ENCODE data around the gene MYO3B.
"Not testable (repeated sequence)": the region's sequence is repeated elsewhere in the genome, so short reads cannot be mapped to it uniquely, and the experiment has no call there.

The MYO3B gene

DNA sequence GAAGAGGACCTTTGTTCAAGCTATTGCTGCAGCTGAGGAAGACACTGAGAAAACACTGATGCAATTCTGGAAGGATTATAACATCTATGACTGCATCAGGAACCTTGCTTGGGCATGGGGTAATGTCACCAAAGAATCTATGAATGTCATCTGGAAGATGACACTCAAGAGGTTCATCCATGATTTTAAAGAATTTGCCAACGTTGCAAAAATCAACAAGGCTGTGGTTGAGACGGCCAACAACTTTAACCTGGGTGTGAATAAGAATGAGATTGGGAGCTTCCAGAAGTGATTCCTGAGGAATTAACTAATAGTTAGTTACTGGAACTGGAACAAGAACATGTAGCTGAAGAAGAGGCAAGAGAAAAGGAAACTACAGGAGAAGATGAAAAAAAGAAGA, 410.8 kb downstream of the MYO3B start:
- ChIA-PET CTCF (interaction anchor here (0.7 kb wide), 1 partner anchor 184 kb away, joined by 4 read pairs; no protein-coding TSS in a partner anchor), POLR2A (ENCODE audit: low non-redundant PET) (no interaction called here)
- H3K27ac ChIP-seq: no peak overlapping the region
- no peak for DNase-seq (ENCODE audit: low spot score)
- TF ChIP-seq, protein P1, sequence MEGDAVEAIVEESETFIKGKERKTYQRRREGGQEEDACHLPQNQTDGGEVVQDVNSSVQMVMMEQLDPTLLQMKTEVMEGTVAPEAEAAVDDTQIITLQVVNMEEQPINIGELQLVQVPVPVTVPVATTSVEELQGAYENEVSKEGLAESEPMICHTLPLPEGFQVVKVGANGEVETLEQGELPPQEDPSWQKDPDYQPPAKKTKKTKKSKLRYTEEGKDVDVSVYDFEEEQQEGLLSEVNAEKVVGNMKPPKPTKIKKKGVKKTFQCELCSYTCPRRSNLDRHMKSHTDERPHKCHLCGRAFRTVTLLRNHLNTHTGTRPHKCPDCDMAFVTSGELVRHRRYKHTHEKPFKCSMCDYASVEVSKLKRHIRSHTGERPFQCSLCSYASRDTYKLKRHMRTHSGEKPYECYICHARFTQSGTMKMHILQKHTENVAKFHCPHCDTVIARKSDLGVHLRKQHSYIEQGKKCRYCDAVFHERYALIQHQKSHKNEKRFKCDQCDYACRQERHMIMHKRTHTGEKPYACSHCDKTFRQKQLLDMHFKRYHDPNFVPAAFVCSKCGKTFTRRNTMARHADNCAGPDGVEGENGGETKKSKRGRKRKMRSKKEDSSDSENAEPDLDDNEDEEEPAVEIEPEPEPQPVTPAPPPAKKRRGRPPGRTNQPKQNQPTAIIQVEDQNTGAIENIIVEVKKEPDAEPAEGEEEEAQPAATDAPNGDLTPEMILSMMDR (conservative IDR thresholded peaks at IDR 0.05; ENCODE audit: low read depth): no peak

DNA sequence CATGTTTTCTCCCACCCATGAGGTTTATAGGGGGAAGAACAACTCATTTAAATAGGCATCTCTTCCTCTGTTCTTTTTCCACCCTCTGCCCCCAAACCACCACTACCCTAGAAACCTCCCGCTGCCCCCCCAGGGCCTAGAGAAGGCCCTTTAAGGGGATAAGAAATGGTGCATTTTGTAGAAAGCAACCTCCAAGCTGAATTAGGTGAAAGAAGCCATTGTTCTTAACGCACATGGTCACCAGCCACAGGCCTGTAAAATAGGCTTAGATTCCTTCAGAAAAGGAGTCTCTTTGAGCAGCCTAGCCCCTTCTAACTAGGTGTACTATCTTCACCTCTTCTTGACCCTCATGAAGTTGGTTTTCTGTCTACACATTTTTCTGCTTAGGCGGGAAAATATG, 418.6 kb downstream of the MYO3B start:
- CTCF ChIA-PET: interaction anchor here (0.6 kb wide), 1 partner anchor 1955 kb away, joined by 3 read pairs; no protein-coding TSS in a partner anchor
- no peak overlapping the region for H3K27ac ChIP-seq

GRCh38 chr2:170598067-170598395, 420.1 kb downstream of the MYO3B start:
- no peak for DNase-seq (ENCODE audit: low spot score)
- POLR2A ChIA-PET (ENCODE audit: low non-redundant PET): no interaction called here
- TF ChIP-seq, protein P1 (conservative IDR thresholded peaks at IDR 0.05; ENCODE audit: low read depth): no peak
- CTCF ChIA-PET: no interaction called here
- H3K27ac ChIP-seq: no peak overlapping the region

More for the DNA sequence above, 418.6 kb downstream of the MYO3B start:
- DNase-seq (ENCODE audit: low spot score): no peak
- POLR2A ChIA-PET (ENCODE audit: low non-redundant PET): no interaction called here
- TF ChIP-seq, protein P1 (conservative IDR thresholded peaks at IDR 0.05; ENCODE audit: low read depth): no peak

GRCh38 chr2:170601489-170601888, 423.5 kb downstream of the MYO3B start:
- ChIA-PET POLR2A (ENCODE audit: low non-redundant PET) (no interaction called here), CTCF (no interaction called here)
- TF ChIP-seq, protein P1 (conservative IDR thresholded peaks at IDR 0.05; ENCODE audit: low read depth): no peak
- H3K27ac ChIP-seq: no peak overlapping the region
- DNase-seq (ENCODE audit: low spot score): no peak

GRCh38 chr2:170605862-170606261, 427.9 kb downstream of the MYO3B start:
- TF ChIP-seq, protein P1 (conservative IDR thresholded peaks at IDR 0.05; ENCODE audit: low read depth): no peak
- CTCF ChIA-PET: no interaction called here
- POLR2A ChIA-PET (ENCODE audit: low non-redundant PET): interaction anchor here (0.6 kb wide), 1 partner anchor 1082 kb away, joined by 3 read pairs; no protein-coding TSS in a partner anchor
- no peak for DNase-seq (ENCODE audit: low spot score)
- no peak overlapping the region for H3K27ac ChIP-seq

DNA sequence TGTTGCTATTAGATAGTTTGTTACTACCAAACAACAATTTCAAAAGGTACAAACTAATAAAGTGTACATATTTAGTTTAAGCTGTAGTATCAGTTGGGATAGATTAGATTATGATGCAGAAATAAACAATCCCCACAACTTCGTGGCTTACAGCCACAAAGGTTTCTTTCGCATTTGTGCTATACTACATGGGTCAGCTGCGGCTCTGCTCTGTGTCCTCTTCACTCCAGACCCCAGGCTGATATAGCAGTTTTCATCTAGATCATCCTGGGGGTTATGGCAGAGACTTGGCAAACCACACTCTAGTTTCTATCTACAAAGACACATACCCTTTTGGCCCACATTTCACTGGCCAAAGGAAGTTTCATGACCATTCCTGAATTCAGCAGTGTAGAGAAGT, 429.2 kb downstream of the MYO3B start:
- POLR2A ChIA-PET (ENCODE audit: low non-redundant PET): no interaction called here
- no peak overlapping the region for H3K27ac ChIP-seq
- TF ChIP-seq, protein P1 (conservative IDR thresholded peaks at IDR 0.05; ENCODE audit: low read depth): no peak
- CTCF ChIA-PET: no interaction called here
- no peak for DNase-seq (ENCODE audit: low spot score)

DNA sequence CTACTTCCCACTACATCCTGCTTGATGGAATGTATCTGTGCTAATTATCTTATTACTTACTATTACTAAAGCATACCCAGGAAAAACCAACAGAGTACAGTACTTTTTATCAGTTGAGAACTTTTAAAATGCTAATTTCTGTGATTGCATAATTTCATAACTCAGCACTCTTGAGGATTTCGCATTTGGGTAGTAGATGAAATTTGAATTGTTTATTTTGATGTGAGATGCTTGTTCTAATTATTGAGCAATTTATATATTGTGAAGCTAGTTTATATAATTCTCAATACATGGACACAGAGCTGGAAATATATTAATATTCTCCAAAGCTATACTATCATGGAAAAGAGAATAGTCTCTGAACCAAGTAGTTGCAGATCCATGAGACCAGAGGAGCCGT, 432.7 kb downstream of the MYO3B start:
- CTCF ChIA-PET: no interaction called here
- DNase-seq (ENCODE audit: low spot score): no peak
- H3K27ac ChIP-seq: no peak overlapping the region
- POLR2A ChIA-PET (ENCODE audit: low non-redundant PET): no interaction called here
- TF ChIP-seq, protein P1 (conservative IDR thresholded peaks at IDR 0.05; ENCODE audit: low read depth): no peak

- CTCF ChIA-PET; POLR2A ChIA-PET (ENCODE audit: low non-redundant PET); DNase-seq (ENCODE audit: low spot score); H3K27ac ChIP-seq: not testable (repeated sequence)
These were observed 441.0 kb downstream of the MYO3B start for GRCh38 chr2:170618948-170619347.

GRCh38 chr2:170635094-170635493, 457.1 kb downstream of the MYO3B start:
- CTCF ChIA-PET; H3K27ac ChIP-seq; POLR2A ChIA-PET (ENCODE audit: low non-redundant PET); DNase-seq (ENCODE audit: low spot score): not testable (repeated sequence)

All from RWPE1 (cell line).